H7 (cell line): ENCODE results near the gene GATB. TPM values are rescaled to one million over a fixed set of nuclear protein-coding genes. Genes with fewer than 3 reads are reported as not detected.

Experiments used
- DNase-seq: peaks from one replicate; pipeline ENCODE4 v3.0.0; 2012
- H3K27me3 ChIP-seq: 2 replicates; pipeline ENCODE4 v1.6.0; 2011; ENCODE audit warnings: mild to moderate bottlenecking, low read length; ENCODE audit not compliant: control insufficient read depth, insufficient read depth
- H3K36me3 ChIP-seq: replicated peaks from 2 replicates; pipeline ENCODE4 v1.5.1; 2011; ENCODE audit warnings: low read length; ENCODE audit not compliant: control insufficient read depth, insufficient read depth
- H3K4me3 ChIP-seq: 2 replicates; pipeline ENCODE4 v1.5.1; 2011; ENCODE audit warnings: low read depth, mild to moderate bottlenecking, control low read depth, low read length, moderate library complexity; ENCODE audit not compliant: insufficient read depth
- total RNA-seq: library from RNA; depleted of rRNA; stranded (reverse); fragments of >200 nt; shearing (Covaris generic); gene quantifications from 2 replicates; pipeline ENCODE4 v1.2.3, GENCODE V29; 2014

GATB gene
- total RNA-seq, 1 experiment from 2014 or later: 18.8 TPM

GRCh38 chr4:151797853-151798252, 37.0 kb upstream of the GATB start:
- Histone ChIP-seq H3K36me3 (no peaks in the 10 kb centered on the region), H3K27me3 (no peaks in the 10 kb centered on the region), H3K4me3 (no peak overlapping the region)
- no peak for DNase-seq

DNA sequence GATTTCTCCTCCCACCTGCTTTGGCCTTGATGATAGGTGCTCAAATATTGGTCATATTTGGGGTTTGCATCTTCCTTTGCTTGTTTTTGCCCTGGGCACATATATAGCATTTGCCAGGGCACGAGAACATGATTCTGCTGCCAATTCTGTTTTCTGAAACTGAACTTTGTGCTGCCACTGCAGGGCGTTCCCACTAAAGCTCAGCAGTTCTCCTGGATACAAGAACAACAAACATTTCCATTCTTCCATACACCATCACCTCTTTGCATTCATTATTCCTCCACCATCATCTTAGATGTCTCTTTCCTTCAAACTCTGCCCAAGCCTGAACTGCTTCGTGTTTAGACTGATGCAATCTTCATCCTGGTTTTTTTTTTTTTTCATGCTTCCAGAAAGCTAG, 36.3 kb upstream of the GATB start:
- Histone ChIP-seq H3K36me3 (no peaks in the 10 kb centered on the region), H3K27me3 (no peaks in the 10 kb centered on the region), H3K4me3 (no peak overlapping the region)
- DNase-seq: no peak

DNA sequence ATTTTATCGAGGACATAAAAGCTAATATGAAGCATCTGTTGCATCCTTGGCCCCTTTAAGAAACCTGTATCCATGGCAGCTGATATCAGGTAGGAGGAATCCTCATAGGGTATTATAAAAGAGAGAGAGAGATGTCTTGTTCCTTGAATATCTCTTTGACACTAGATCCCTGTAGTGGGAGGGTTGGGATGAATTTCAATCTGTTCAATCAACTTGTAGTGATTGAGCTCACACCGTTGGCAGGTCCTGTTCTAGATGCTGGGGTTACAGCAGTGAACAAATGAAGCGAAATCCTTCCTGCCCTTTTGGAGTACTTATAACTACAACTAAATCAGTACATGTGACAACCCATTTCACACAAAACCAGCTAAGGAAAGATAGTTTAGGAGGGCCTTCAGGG, 35.3 kb upstream of the GATB start:
- Histone ChIP-seq H3K36me3 (no peaks in the 10 kb centered on the region), H3K4me3 (no peak overlapping the region), H3K27me3 (no peaks in the 10 kb centered on the region)
- DNase-seq: no peak

- Histone ChIP-seq H3K4me3 (no peak overlapping the region), H3K36me3 (no peaks in the 10 kb centered on the region), H3K27me3 (no peaks in the 10 kb centered on the region)
- DNase-seq: no peak
These were observed 32.2 kb upstream of the GATB start for GRCh38 chr4:151792995-151793394.

GRCh38 chr4:151792530-151792929, 31.7 kb upstream of the GATB start:
- Histone ChIP-seq H3K27me3 (no peaks in the 10 kb centered on the region), H3K36me3 (no peaks in the 10 kb centered on the region), H3K4me3 (no peak overlapping the region)
- no peak for DNase-seq

- DNase-seq: no peak
- Histone ChIP-seq H3K36me3 (no peaks in the 10 kb centered on the region), H3K4me3 (no peak overlapping the region), H3K27me3 (no peaks in the 10 kb centered on the region)
These were observed 27.2 kb upstream of the GATB start for GRCh38 chr4:151788021-151788420.

- H3K36me3 ChIP-seq: no peaks in the 10 kb centered on the region
- no peaks in the 10 kb centered on the region for H3K27me3 ChIP-seq
- H3K4me3 ChIP-seq: no peak overlapping the region
- no peak for DNase-seq
These were observed 25.3 kb upstream of the GATB start for GRCh38 chr4:151786158-151786495.

GRCh38 chr4:151785484-151786157, 24.8 kb upstream of the GATB start:
- peak; percentile 37 for DNase-seq
- no peak overlapping the region for H3K4me3 ChIP-seq
- H3K27me3 ChIP-seq: no peaks in the 10 kb centered on the region
- H3K36me3 ChIP-seq: no peaks in the 10 kb centered on the region

DNA sequence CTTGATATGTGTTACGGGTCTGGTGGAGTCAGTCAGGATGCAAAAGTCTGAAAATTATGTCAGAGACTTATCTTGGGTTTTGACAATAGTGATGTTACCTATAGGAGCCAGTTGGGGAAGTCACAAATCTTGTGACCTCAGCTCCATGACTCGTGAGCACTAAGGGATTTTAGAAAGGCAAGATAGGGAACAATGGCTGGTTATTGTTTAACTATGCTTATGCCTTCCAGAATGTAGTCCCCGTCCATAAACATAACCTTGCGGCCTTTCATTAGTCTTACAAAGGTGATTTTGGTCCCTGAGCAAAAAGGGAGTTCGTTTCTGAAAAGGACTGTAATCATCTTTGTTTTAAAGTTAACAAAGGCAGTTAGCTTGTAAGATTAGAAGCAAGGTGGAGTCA, 23.9 kb upstream of the GATB start:
- H3K27me3 ChIP-seq: no peaks in the 10 kb centered on the region
- no peak for DNase-seq

GRCh38 chr4:151783867-151784266, 23.1 kb upstream of the GATB start:
- Histone ChIP-seq H3K36me3 (no peaks in the 10 kb centered on the region), H3K4me3 (no peak overlapping the region), H3K27me3 (no peaks in the 10 kb centered on the region)
- DNase-seq: no peak

More for the DNA sequence above, 23.9 kb upstream of the GATB start:
- Histone ChIP-seq H3K36me3 (no peaks in the 10 kb centered on the region), H3K4me3 (no peak overlapping the region)

DNA sequence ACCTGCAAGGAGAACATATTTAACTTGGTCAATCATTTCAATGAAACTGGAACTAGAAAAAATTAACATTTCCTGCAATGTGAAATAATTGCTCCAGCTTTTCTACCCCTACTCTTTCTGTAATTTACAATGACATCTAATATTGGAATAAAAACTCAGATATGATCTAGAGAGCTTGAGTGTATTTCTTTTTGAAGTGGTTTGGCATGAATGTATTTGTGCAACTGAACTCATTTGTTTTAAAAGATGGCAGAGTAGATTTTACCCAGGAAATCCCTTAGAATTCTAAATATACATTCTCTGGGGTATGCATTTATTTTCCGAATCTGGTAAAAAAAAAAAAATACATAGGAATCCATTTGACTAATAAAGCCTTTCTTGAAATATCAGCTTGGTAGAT, 21.5 kb upstream of the GATB start:
- Histone ChIP-seq H3K36me3 (no peaks in the 10 kb centered on the region), H3K27me3 (no peaks in the 10 kb centered on the region), H3K4me3 (no peak overlapping the region)
- no peak for DNase-seq

- Histone ChIP-seq H3K4me3 (no peak overlapping the region), H3K27me3 (no peaks in the 10 kb centered on the region), H3K36me3 (no peaks in the 10 kb centered on the region)
- DNase-seq: no peak
These were observed 20.2 kb upstream of the GATB start for GRCh38 chr4:151781026-151781425.

- Histone ChIP-seq H3K36me3 (no peaks in the 10 kb centered on the region), H3K4me3 (no peak overlapping the region), H3K27me3 (no peaks in the 10 kb centered on the region)
- no peak for DNase-seq
These were observed 16.7 kb upstream of the GATB start for GRCh38 chr4:151777471-151777870.

GRCh38 chr4:151774324-151774723, 13.5 kb upstream of the GATB start:
- DNase-seq: no peak
- no peak overlapping the region for H3K4me3 ChIP-seq
- H3K27me3 ChIP-seq: no peaks in the 10 kb centered on the region
- no peaks in the 10 kb centered on the region for H3K36me3 ChIP-seq

DNA sequence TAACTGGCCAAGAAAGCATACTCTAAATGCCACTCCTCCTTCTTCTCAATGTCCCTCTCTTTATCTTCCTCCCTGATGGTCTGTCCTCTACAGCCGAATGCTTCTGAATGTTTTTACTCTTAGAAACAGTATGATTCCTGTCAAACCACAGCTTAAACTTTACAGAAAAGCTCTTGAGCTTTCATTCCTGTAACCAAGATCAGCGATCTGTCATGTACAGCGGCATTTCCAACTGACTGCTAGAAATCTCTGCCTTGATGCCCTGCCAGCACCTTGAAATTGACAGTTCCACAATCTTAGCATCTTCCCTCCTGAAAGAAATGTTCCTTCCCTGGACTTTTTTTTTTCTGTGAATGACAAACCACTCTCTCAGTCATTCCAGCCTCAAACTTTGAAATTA, 11.5 kb upstream of the GATB start:
- Histone ChIP-seq H3K4me3 (no peak overlapping the region), H3K36me3 (no peaks in the 10 kb centered on the region), H3K27me3 (no peaks in the 10 kb centered on the region)
- no peak for DNase-seq

- H3K36me3 ChIP-seq: no peaks in the 10 kb centered on the region
- no peak for DNase-seq
- no peaks in the 10 kb centered on the region for H3K27me3 ChIP-seq
- H3K4me3 ChIP-seq: no peak overlapping the region
These were observed 10.9 kb upstream of the GATB start for GRCh38 chr4:151771664-151772063.
